ENCODE data around the gene ZNF619.

GRCh38 chr3:40456940-40457823 lies 19.7 kb upstream of the ZNF619 start, which contains the start of gene RPL14:
- TF ChIP-seq CTCF (IDR thresholded peaks at IDR 0.05; ENCODE audit: poor library complexity) (no peak), EZH2 (IDR thresholded peaks at IDR 0.05; ENCODE audit: borderline replicate concordance) (no peak), EZH2phosphoT487 (IDR thresholded peaks at IDR 0.05; ENCODE audit: low read depth, severe bottlenecking, unreplicated experiment) (no peak)

Measured in hepatocyte (in vitro differentiated cells).